ENCODE results near the gene ZNF652.

The ZNF652 gene

GRCh38 chr17:49375544-49375943, 13.5 kb upstream of the ZNF652 start:
- Histone ChIP-seq H3K9me3 (ENCODE audit: control insufficient read depth, low read length) (no peaks in the 10 kb centered on the region), H2AFZ (no peak overlapping the region)
- no peak for TF ChIP-seq CTCF (IDR thresholded peaks at IDR 0.05)

DNA sequence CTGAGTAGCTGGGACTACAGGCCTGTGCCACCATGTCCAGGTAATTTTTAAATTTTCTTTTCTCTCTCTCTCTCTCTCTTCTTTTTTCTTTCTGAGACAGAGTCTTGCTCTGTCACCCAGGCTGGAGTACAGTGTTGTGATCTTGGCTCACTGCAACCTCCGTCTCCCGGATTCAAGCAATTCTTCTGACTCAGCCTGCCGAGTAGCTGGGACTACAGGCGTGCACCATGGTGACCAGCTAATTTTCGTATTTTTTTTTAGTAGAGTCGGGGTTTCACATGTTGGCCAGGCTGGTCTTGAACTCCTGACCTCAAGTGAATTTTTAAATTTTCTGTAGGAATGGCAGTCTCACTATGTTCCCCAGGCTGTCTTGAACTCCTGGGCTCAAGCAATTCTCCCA, 11.1 kb upstream of the ZNF652 start:
- TF ChIP-seq CTCF (IDR thresholded peaks at IDR 0.05): no peak
- Histone ChIP-seq H3K9me3 (ENCODE audit: control insufficient read depth, low read length) (no peaks in the 10 kb centered on the region), H3K79me2 (no peaks in the 10 kb centered on the region), H3K4me1 (no peaks in the 10 kb centered on the region), H3K36me3 (ENCODE audit: control insufficient read depth, insufficient read depth, low read length) (no peaks in the 10 kb centered on the region), H2AFZ (no peak overlapping the region), H3K4me3 (ENCODE audit: low read depth, low read length) (no peak overlapping the region), H3K4me2 (ENCODE audit: low read length) (no peak overlapping the region), H3K27me3 (ENCODE audit: control insufficient read depth, insufficient read depth, low read length) (no peaks in the 10 kb centered on the region), H3K27ac (no peak overlapping the region), H3K9ac (no peak overlapping the region)

More at GRCh38 chr17:49375544-49375943, 13.5 kb upstream of the ZNF652 start:
- H3K4me3 ChIP-seq (ENCODE audit: low read depth, low read length): no peak overlapping the region
- no peaks in the 10 kb centered on the region for H3K79me2 ChIP-seq
- H3K27me3 ChIP-seq (ENCODE audit: control insufficient read depth, insufficient read depth, low read length): no peaks in the 10 kb centered on the region
- no peak overlapping the region for H3K4me2 ChIP-seq (ENCODE audit: low read length)
- H3K36me3 ChIP-seq (ENCODE audit: control insufficient read depth, insufficient read depth, low read length): no peaks in the 10 kb centered on the region
- no peak overlapping the region for H3K27ac ChIP-seq
- no peak overlapping the region for H3K9ac ChIP-seq
- H3K4me1 ChIP-seq: no peaks in the 10 kb centered on the region

DNA sequence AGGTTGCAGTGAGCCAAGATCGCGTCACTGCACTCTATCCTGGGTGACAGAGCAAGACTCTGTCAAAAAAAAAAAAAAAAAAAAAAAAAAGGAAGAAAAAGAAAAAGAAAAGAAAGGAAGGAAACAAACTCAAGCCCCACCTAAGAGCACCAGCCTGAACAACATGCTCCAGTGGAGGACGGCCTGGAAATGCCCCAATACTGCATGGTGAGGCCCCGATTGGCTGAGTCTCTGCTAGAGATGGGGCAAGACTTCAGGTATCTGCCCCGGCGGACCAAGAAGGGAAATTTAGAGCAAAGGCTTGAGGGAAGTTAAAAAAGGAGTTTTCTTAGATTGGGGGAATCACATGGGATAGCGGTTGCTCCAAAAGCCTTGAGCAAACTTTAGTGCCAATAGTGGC, 10.4 kb upstream of the ZNF652 start:
- no peak overlapping the region for H3K4me3 ChIP-seq (ENCODE audit: low read depth, low read length)
- H3K27ac ChIP-seq: no peak overlapping the region
- H2AFZ ChIP-seq: no peak overlapping the region
- H3K9ac ChIP-seq: no peak overlapping the region
- no peak overlapping the region for H3K4me2 ChIP-seq (ENCODE audit: low read length)
- no peak for TF ChIP-seq CTCF (IDR thresholded peaks at IDR 0.05)
- no peaks in the 10 kb centered on the region for H3K4me1 ChIP-seq
- no peaks in the 10 kb centered on the region for H3K9me3 ChIP-seq (ENCODE audit: control insufficient read depth, low read length)
- no peaks in the 10 kb centered on the region for H3K79me2 ChIP-seq
- no peaks in the 10 kb centered on the region for H3K36me3 ChIP-seq (ENCODE audit: control insufficient read depth, insufficient read depth, low read length)
- no peaks in the 10 kb centered on the region for H3K27me3 ChIP-seq (ENCODE audit: control insufficient read depth, insufficient read depth, low read length)

- Histone ChIP-seq H3K36me3 (ENCODE audit: control insufficient read depth, insufficient read depth, low read length) (no peaks in the 10 kb centered on the region), H3K27me3 (ENCODE audit: control insufficient read depth, insufficient read depth, low read length) (no peaks in the 10 kb centered on the region), H2AFZ (no peak overlapping the region), H3K4me3 (ENCODE audit: low read depth, low read length) (no peak overlapping the region), H3K79me2 (no peaks in the 10 kb centered on the region), H3K9me3 (ENCODE audit: control insufficient read depth, low read length) (no peaks in the 10 kb centered on the region), H3K4me2 (ENCODE audit: low read length) (no peak overlapping the region), H3K27ac (no peak overlapping the region), H3K9ac (no peak overlapping the region), H3K4me1 (no peaks in the 10 kb centered on the region)
- no peak for TF ChIP-seq CTCF (IDR thresholded peaks at IDR 0.05)
Observed at GRCh38 chr17:49370971-49371834, 9.2 kb upstream of the ZNF652 start.

- H3K4me1 ChIP-seq: no peaks in the 10 kb centered on the region
- no peak overlapping the region for H3K4me2 ChIP-seq (ENCODE audit: low read length)
- H2AFZ ChIP-seq: no peak overlapping the region
- no peaks in the 10 kb centered on the region for H3K36me3 ChIP-seq (ENCODE audit: control insufficient read depth, insufficient read depth, low read length)
- no peaks in the 10 kb centered on the region for H3K9me3 ChIP-seq (ENCODE audit: control insufficient read depth, low read length)
- no peak overlapping the region for H3K27ac ChIP-seq
- H3K79me2 ChIP-seq: no peaks in the 10 kb centered on the region
- H3K4me3 ChIP-seq (ENCODE audit: low read depth, low read length): no peak overlapping the region
- no peaks in the 10 kb centered on the region for H3K27me3 ChIP-seq (ENCODE audit: control insufficient read depth, insufficient read depth, low read length)
- H3K9ac ChIP-seq: no peak overlapping the region
- TF ChIP-seq CTCF (IDR thresholded peaks at IDR 0.05): no peak
Observed at GRCh38 chr17:49369760-49370159, 7.7 kb upstream of the ZNF652 start.
